ENCODE data around the gene PTCHD4. TPM values are rescaled to one million over a fixed set of nuclear protein-coding genes. Genes with fewer than 3 reads are reported as not detected.

PTCHD4 gene
- total RNA-seq: 10 to 100 TPM in 1 of 2 donors, 1 to 10 TPM in 1; 4.2 to 11.7 TPM
- polyA plus RNA-seq (ENCODE audit: insufficient read length in 2 of 2): 1 to 10 TPM in 1 of 2 donors, under 1 TPM in 1; 0.68 to 1.0 TPM
- long read RNA-seq, donor 1: 0 reads
- long read RNA-seq, donor 2: 0 reads
- long read RNA-seq, donor 3: 0 reads
- long read RNA-seq, donor 4: 0 reads

GRCh38 chr6:48111143-48111506 lies at the start of gene PTCHD4:
Gene PTCHD4, minus strand, starts transcription at chr6:48111197. Its CDS starts 42,240 bp downstream, at chr6:48068957.
- no peaks in the 10 kb centered on the region for H3K9me3 ChIP-seq (ENCODE audit: control insufficient read depth, insufficient read depth, low read length)
- H3K4me1 ChIP-seq (ENCODE audit: control insufficient read depth, insufficient read depth, low read length): no peaks in the 10 kb centered on the region
- H3K4me3 ChIP-seq (ENCODE audit: low read depth, low read length): no peak within 1 kb of the TSS
- WGBS (ENCODE audit: insufficient coverage): no CpG with 5 or more reads among the region's 1 CpG
- H3K36me3 ChIP-seq (ENCODE audit: control insufficient read depth, insufficient read depth, low read length): no peaks in the 10 kb centered on the region
- no peaks in the 10 kb centered on the region for H3K27me3 ChIP-seq (ENCODE audit: control insufficient read depth, insufficient read depth, low read length)
- DNase-seq (ENCODE audit: low read depth in 4 of 6, low spot score in 6 of 6): no peak
- no peak within 1 kb of the TSS for H3K27ac ChIP-seq (ENCODE audit: low read depth, low read length)

GRCh38 chr6:48151142-48151541 lies 40.1 kb upstream of the PTCHD4 start:
- Histone ChIP-seq H3K27me3 (ENCODE audit: control insufficient read depth, insufficient read depth, low read length) (no peaks in the 10 kb centered on the region), H3K4me3 (ENCODE audit: low read depth, low read length) (no peak overlapping the region), H3K4me1 (ENCODE audit: control insufficient read depth, insufficient read depth, low read length) (no peaks in the 10 kb centered on the region), H3K27ac (ENCODE audit: low read depth, low read length) (no peak overlapping the region), H3K9me3 (ENCODE audit: control insufficient read depth, insufficient read depth, low read length) (no peaks in the 10 kb centered on the region), H3K36me3 (ENCODE audit: control insufficient read depth, insufficient read depth, low read length) (no peaks in the 10 kb centered on the region)
- DNase-seq (ENCODE audit: low read depth in 4 of 6, low spot score in 6 of 6): no peak
- WGBS (ENCODE audit: insufficient coverage): 100% methylated on average over 1 of the region's 2 CpGs

- Histone ChIP-seq H3K36me3 (ENCODE audit: control insufficient read depth, insufficient read depth, low read length) (no peaks in the 10 kb centered on the region), H3K4me3 (ENCODE audit: low read depth, low read length) (no peak overlapping the region), H3K4me1 (ENCODE audit: control insufficient read depth, insufficient read depth, low read length) (no peaks in the 10 kb centered on the region), H3K9me3 (ENCODE audit: control insufficient read depth, insufficient read depth, low read length) (no peaks in the 10 kb centered on the region), H3K27me3 (ENCODE audit: control insufficient read depth, insufficient read depth, low read length) (no peaks in the 10 kb centered on the region), H3K27ac (ENCODE audit: low read depth, low read length) (no peak overlapping the region)
- DNase-seq (ENCODE audit: low read depth in 4 of 6, low spot score in 6 of 6): no peak
- WGBS (ENCODE audit: insufficient coverage): 88% methylated on average over 1 of the region's 2 CpGs
Measured at GRCh38 chr6:48150701-48151100, 39.7 kb upstream of the PTCHD4 start.

- Histone ChIP-seq H3K36me3 (ENCODE audit: control insufficient read depth, insufficient read depth, low read length) (no peaks in the 10 kb centered on the region), H3K4me3 (ENCODE audit: low read depth, low read length) (no peak overlapping the region), H3K4me1 (ENCODE audit: control insufficient read depth, insufficient read depth, low read length) (no peaks in the 10 kb centered on the region), H3K27ac (ENCODE audit: low read depth, low read length) (no peak overlapping the region), H3K9me3 (ENCODE audit: control insufficient read depth, insufficient read depth, low read length) (no peaks in the 10 kb centered on the region), H3K27me3 (ENCODE audit: control insufficient read depth, insufficient read depth, low read length) (no peaks in the 10 kb centered on the region)
- DNase-seq (ENCODE audit: low read depth in 4 of 6, low spot score in 6 of 6): no peak
Measured at GRCh38 chr6:48147051-48147450, 36.1 kb upstream of the PTCHD4 start.

- H3K27ac ChIP-seq (ENCODE audit: low read depth, low read length): no peak overlapping the region
- H3K4me1 ChIP-seq (ENCODE audit: control insufficient read depth, insufficient read depth, low read length): no peaks in the 10 kb centered on the region
- no CpG with 5 or more reads among the region's 3 CpGs for WGBS (ENCODE audit: insufficient coverage)
- H3K27me3 ChIP-seq (ENCODE audit: control insufficient read depth, insufficient read depth, low read length): no peaks in the 10 kb centered on the region
- H3K9me3 ChIP-seq (ENCODE audit: control insufficient read depth, insufficient read depth, low read length): no peaks in the 10 kb centered on the region
- H3K36me3 ChIP-seq (ENCODE audit: control insufficient read depth, insufficient read depth, low read length): no peaks in the 10 kb centered on the region
- DNase-seq (ENCODE audit: low read depth in 4 of 6, low spot score in 6 of 6): no peak
- no peak overlapping the region for H3K4me3 ChIP-seq (ENCODE audit: low read depth, low read length)
Measured at GRCh38 chr6:48144021-48144420, 33.0 kb upstream of the PTCHD4 start.

GRCh38 chr6:48141975-48142374 lies 31.0 kb upstream of the PTCHD4 start:
- no peak for DNase-seq (ENCODE audit: low read depth in 4 of 6, low spot score in 6 of 6)
- Histone ChIP-seq H3K4me1 (ENCODE audit: control insufficient read depth, insufficient read depth, low read length) (no peaks in the 10 kb centered on the region), H3K36me3 (ENCODE audit: control insufficient read depth, insufficient read depth, low read length) (no peaks in the 10 kb centered on the region), H3K4me3 (ENCODE audit: low read depth, low read length) (no peak overlapping the region), H3K27ac (ENCODE audit: low read depth, low read length) (no peak overlapping the region), H3K27me3 (ENCODE audit: control insufficient read depth, insufficient read depth, low read length) (no peaks in the 10 kb centered on the region), H3K9me3 (ENCODE audit: control insufficient read depth, insufficient read depth, low read length) (no peaks in the 10 kb centered on the region)
- WGBS (ENCODE audit: insufficient coverage): no CpG with 5 or more reads among the region's 2 CpGs

GRCh38 chr6:48139818-48140614 lies 29.0 kb upstream of the PTCHD4 start:
- DNase-seq (ENCODE audit: low read depth in 4 of 6, low spot score in 6 of 6): no peak
- no peak overlapping the region for H3K27ac ChIP-seq (ENCODE audit: low read depth, low read length)
- no peaks in the 10 kb centered on the region for H3K27me3 ChIP-seq (ENCODE audit: control insufficient read depth, insufficient read depth, low read length)
- H3K36me3 ChIP-seq (ENCODE audit: control insufficient read depth, insufficient read depth, low read length): no peaks in the 10 kb centered on the region
- H3K4me1 ChIP-seq (ENCODE audit: control insufficient read depth, insufficient read depth, low read length): no peaks in the 10 kb centered on the region
- H3K4me3 ChIP-seq (ENCODE audit: low read depth, low read length): no peak overlapping the region
- no peaks in the 10 kb centered on the region for H3K9me3 ChIP-seq (ENCODE audit: control insufficient read depth, insufficient read depth, low read length)
- WGBS (ENCODE audit: insufficient coverage): no CpG with 5 or more reads among the region's 2 CpGs

DNA sequence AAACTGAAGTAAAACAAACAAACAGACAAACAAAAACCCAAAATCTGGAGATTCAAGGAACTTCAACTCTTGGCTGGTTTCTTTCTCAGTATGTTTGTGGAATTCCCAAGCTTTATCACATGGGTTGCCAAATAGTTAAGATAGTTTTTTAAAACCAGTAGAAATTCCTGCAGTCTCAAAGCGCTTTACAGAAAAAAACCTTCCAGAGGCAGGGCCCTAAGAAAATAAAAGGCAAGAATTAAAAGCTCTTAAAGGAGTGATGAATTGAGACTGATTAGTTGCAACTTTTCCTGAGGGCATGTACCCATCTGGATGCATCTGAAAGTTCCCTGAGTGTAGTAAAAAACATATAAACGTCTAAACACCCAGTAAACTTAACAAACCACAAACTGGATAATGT lies 25.9 kb upstream of the PTCHD4 start:
- no peak for DNase-seq (ENCODE audit: low read depth in 4 of 6, low spot score in 6 of 6)
- H3K9me3 ChIP-seq (ENCODE audit: control insufficient read depth, insufficient read depth, low read length): no peaks in the 10 kb centered on the region
- no peak overlapping the region for H3K27ac ChIP-seq (ENCODE audit: low read depth, low read length)
- no peaks in the 10 kb centered on the region for H3K4me1 ChIP-seq (ENCODE audit: control insufficient read depth, insufficient read depth, low read length)
- WGBS (ENCODE audit: insufficient coverage): no CpG with 5 or more reads among the region's 2 CpGs
- no peak overlapping the region for H3K4me3 ChIP-seq (ENCODE audit: low read depth, low read length)
- H3K27me3 ChIP-seq (ENCODE audit: control insufficient read depth, insufficient read depth, low read length): no peaks in the 10 kb centered on the region
- H3K36me3 ChIP-seq (ENCODE audit: control insufficient read depth, insufficient read depth, low read length): no peaks in the 10 kb centered on the region

DNA sequence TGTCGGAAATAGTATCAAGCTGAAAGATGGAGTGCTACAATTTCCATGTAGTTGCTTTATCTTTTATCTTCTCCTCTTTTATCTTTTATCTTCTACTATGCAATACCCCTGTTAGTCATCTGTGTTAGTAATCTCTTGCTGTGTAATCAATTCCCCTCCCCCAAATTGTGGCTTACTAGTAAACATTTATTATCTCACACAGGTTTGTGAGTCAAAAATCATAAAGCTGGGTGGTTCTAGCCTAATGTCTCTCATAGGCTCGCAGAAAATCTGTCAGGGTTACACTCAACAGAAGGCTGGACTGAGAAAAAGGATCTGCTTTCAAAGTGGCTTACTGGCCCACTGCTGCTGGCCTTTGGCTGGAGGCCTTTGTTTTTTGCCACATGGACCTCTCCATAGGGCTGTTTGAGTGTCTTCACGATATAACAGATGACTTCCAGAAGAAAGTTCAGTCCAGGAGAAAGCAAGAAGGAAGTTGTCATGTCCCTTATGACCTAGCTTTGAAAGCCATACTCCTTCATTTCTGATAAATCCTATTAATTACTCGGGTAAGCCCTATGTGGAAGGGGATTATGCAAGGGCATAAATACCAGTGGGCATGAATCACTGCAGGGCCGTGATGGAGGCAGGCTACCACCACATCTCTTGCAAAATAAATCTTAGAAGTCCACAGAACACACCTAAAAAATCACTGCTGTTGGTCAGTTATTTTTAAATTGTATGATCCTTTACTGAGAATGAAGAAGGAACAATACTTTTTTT lies 24.5 kb upstream of the PTCHD4 start:
- Histone ChIP-seq H3K4me3 (ENCODE audit: low read depth, low read length) (no peak overlapping the region), H3K27ac (ENCODE audit: low read depth, low read length) (no peak overlapping the region), H3K9me3 (ENCODE audit: control insufficient read depth, insufficient read depth, low read length) (no peaks in the 10 kb centered on the region), H3K4me1 (ENCODE audit: control insufficient read depth, insufficient read depth, low read length) (no peaks in the 10 kb centered on the region), H3K27me3 (ENCODE audit: control insufficient read depth, insufficient read depth, low read length) (no peaks in the 10 kb centered on the region), H3K36me3 (ENCODE audit: control insufficient read depth, insufficient read depth, low read length) (no peaks in the 10 kb centered on the region)
- no peak for DNase-seq (ENCODE audit: low read depth in 4 of 6, low spot score in 6 of 6)
- WGBS (ENCODE audit: insufficient coverage): 88% methylated on average over 1 of the region's 5 CpGs
